Left lung (tissue), 10 donors: ENCODE results near the gene ZNF407. TPM values are rescaled to one million over a fixed set of nuclear protein-coding genes. Genes with fewer than 3 reads are reported as not detected.

Experiments used
- ATAC-seq: fragments of 200-7000 bp; cut with Tn5 transposase; one replicate; pipeline ENCODE4 v1.9.1; 2020; ENCODE audit warnings: moderate library complexity
- DNase-seq, 4 donors: peaks; one replicate each; pipeline ENCODE4 v3.0.0-alpha.2; 2013 to 2020
- H3K27ac ChIP-seq, 2 donors: fragments of 200-600 bp; sonication (generic) in 1 of 2; one replicate each; pipeline versions ENCODE4 v1.5.0 to v1.8.0; 2020 to 2021
- H3K27me3 ChIP-seq, 2 donors: fragments of 200-600 bp; sonication (generic) in 1 of 2; one replicate each; pipeline versions ENCODE4 v1.5.0 to v1.8.0; 2020 to 2021
- H3K36me3 ChIP-seq, 2 donors: fragments of 200-600 bp; sonication (generic) in 1 of 2; one replicate each; pipeline versions ENCODE4 v1.5.0 to v1.8.0; 2020 to 2021
- H3K4me1 ChIP-seq, 2 donors: fragments of 200-600 bp; one replicate each; pipeline ENCODE4 v1.8.0; 2021
- H3K4me3 ChIP-seq, 2 donors: fragments of 200-600 bp; sonication (generic) in 1 of 2; one replicate each; pipeline versions ENCODE4 v1.5.0 to v1.8.0; 2020 to 2021; ENCODE audit warnings: mild to moderate bottlenecking in 1 of 2
- H3K9me3 ChIP-seq, 2 donors: fragments of 200-600 bp; sonication (generic) in 1 of 2; one replicate each; pipeline versions ENCODE4 v1.5.0 to v1.8.0; 2020 to 2021
- intact Hi-C, 2 donors: fragments of 100-400 bp; cut with DNase I; formaldehyde crosslinking; loops; one replicate each; pipeline versions ENCODE4 v1.11.2 to v1.14.2; 2022
- polyA plus RNA-seq, 6 donors: library from polyadenylated mRNA; unstranded; fragments of 120-200 nt; gene quantifications; one replicate each; pipeline ENCODE4 v1.2.1, GENCODE V29; 2013; ENCODE audit not compliant: insufficient read length in 6 of 6
- total RNA-seq, 2 donors: library from RNA; stranded (reverse); fragmentation: NEBNext Ultra II Directional; extraction: Animal tissue kit (Norgen Biotek cat#: 25700); gene quantifications; one replicate each; pipeline ENCODE4 v1.2.1, GENCODE V29; 2021
- TF ChIP-seq, protein P1 (sequence below), 2 donors: fragments of 200-600 bp; sonication (generic) in 1 of 2; IDR thresholded peaks; one replicate each; pipeline versions ENCODE4 v1.5.0 to v1.8.0; 2021; ENCODE audit warnings: antibody characterized with exemption in 2 of 2
- donor health status: DM: no; HTN: yes; CAD: no.
- donor health status: DM: no; HTN: no; CAD: no.

The ZNF407 gene
- total and polyA plus RNA-seq, 8 donors, result 10.3 to 16.7 (median 11.3) TPM

DNA sequence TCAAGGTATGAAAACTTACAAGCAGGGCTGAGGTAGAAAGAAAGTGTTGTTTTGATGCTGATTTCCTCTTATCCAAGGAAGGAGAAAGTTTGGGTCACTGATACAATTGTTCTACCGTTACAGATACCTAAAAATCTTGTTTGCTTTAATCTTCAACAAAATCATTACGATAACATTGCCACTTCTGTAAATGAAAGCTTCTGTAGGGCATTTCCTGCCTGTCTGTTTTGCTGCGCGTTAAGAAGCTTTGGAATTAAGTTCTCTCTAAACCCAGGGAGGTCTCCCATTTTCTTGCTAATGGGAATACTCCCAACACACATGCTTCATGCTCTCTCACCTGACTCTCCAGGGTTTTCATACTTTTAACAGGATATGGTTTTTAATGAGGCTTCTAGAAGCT lies 352.8 kb downstream of the ZNF407 start:
- intact Hi-C loops, result no loop called here
- Histone ChIP-seq H3K9me3 (no peaks in the 10 kb centered on the region), H3K36me3 (no peaks in the 10 kb centered on the region), H3K27ac (peak overlapping the region; percentile 30 to 50), H3K27me3 (no peaks in the 10 kb centered on the region), H3K4me3 (no peak overlapping the region), H3K4me1 (peaks cover 5 to 21% of the 10 kb centered on the region in 2 donors)
- ATAC-seq (peak; percentile 24), DNase-seq (no peak)
- TF ChIP-seq, protein P1, sequence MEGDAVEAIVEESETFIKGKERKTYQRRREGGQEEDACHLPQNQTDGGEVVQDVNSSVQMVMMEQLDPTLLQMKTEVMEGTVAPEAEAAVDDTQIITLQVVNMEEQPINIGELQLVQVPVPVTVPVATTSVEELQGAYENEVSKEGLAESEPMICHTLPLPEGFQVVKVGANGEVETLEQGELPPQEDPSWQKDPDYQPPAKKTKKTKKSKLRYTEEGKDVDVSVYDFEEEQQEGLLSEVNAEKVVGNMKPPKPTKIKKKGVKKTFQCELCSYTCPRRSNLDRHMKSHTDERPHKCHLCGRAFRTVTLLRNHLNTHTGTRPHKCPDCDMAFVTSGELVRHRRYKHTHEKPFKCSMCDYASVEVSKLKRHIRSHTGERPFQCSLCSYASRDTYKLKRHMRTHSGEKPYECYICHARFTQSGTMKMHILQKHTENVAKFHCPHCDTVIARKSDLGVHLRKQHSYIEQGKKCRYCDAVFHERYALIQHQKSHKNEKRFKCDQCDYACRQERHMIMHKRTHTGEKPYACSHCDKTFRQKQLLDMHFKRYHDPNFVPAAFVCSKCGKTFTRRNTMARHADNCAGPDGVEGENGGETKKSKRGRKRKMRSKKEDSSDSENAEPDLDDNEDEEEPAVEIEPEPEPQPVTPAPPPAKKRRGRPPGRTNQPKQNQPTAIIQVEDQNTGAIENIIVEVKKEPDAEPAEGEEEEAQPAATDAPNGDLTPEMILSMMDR (IDR thresholded peaks at IDR 0.05), result no peak

GRCh38 chr18:74951165-74951760 lies 353.6 kb downstream of the ZNF407 start:
- H3K27me3 ChIP-seq, result no peaks in the 10 kb centered on the region
- ATAC-seq (peak; percentile 96), DNase-seq (peak in 3 of 4 donors; percentile 25 to 66 (median 62))
- no peaks in the 10 kb centered on the region for H3K9me3 ChIP-seq
- intact Hi-C loops, result no loop called here
- TF ChIP-seq, protein P1 (IDR thresholded peaks at IDR 0.05), result no peak
- peak overlapping the region; percentile 30 to 50 for H3K27ac ChIP-seq
- H3K36me3 ChIP-seq, result no peaks in the 10 kb centered on the region
- H3K4me1 ChIP-seq, result peaks cover 5 to 21% of the 10 kb centered on the region in 2 donors
- no peak overlapping the region for H3K4me3 ChIP-seq

- DNase-seq (peak in 1 of 4 donors; percentile 24), ATAC-seq (peak; percentile 82)
- Histone ChIP-seq H3K4me3 (no peak overlapping the region), H3K27me3 (no peaks in the 10 kb centered on the region), H3K4me1 (no peaks in the 10 kb centered on the region), H3K27ac (no peak overlapping the region), H3K36me3 (peaks cover 0 to 7% of the 10 kb centered on the region in 2 donors), H3K9me3 (no peaks in the 10 kb centered on the region)
- TF ChIP-seq, protein P1 (IDR thresholded peaks at IDR 0.05), result no peak
- intact Hi-C loops, result no loop called here
Measured at GRCh38 chr18:74957588-74958224, 360.0 kb downstream of the ZNF407 start.

DNA sequence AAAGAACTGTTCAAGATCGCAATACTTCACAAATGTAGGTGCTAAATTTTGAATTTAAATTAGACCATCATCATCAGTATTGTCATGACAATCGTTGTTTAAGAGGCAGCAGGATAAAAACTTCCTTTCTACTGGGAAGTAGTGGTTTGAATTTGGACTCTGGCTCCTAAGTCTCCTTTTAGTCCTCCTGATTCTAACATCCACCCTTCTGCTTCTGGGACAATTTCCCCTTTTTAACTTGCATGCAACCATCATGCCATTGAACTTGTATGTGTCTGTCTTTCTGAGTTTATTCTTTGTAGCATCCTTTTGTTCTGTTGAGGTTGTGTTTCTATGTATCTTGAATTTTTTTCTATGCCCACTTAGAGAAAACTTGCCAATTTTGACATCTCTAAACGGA lies 361.5 kb downstream of the ZNF407 start:
- ATAC-seq, result no peak
- intact Hi-C loops, result no loop called here

GRCh38 chr18:74961596-74961995 lies 363.9 kb downstream of the ZNF407 start:
- peaks cover 0 to 4% of the 10 kb centered on the region in 2 donors for H3K9me3 ChIP-seq
- ATAC-seq, result no peak
- H3K4me1 ChIP-seq, result peaks cover 0 to 6% of the 10 kb centered on the region in 2 donors
- intact Hi-C loops, result no loop called here
- TF ChIP-seq, protein P1 (IDR thresholded peaks at IDR 0.05), result no peak
- no peak overlapping the region for H3K27ac ChIP-seq
- no peak for DNase-seq
- no peaks in the 10 kb centered on the region for H3K27me3 ChIP-seq
- no peak overlapping the region for H3K4me3 ChIP-seq
- H3K36me3 ChIP-seq, result peaks cover 0 to 7% of the 10 kb centered on the region in 2 donors

More for the DNA sequence above, 361.5 kb downstream of the ZNF407 start:
- TF ChIP-seq, protein P1 (IDR thresholded peaks at IDR 0.05), result no peak
- no peak for DNase-seq
- H3K27ac ChIP-seq, result no peak overlapping the region
- H3K27me3 ChIP-seq, result no peaks in the 10 kb centered on the region
- H3K4me3 ChIP-seq, result no peak overlapping the region
- no peaks in the 10 kb centered on the region for H3K9me3 ChIP-seq
- H3K36me3 ChIP-seq, result peaks cover 0 to 7% of the 10 kb centered on the region in 2 donors
- H3K4me1 ChIP-seq, result peaks cover 0 to 6% of the 10 kb centered on the region in 2 donors
